GM21825 (cell line): ENCODE data around the gene NMRK2.
"Not testable (repeated sequence)": the region's sequence is repeated elsewhere in the genome, so short reads cannot be mapped to it uniquely, and the experiment has no call there.

ENCODE experiments used
- ATAC-seq: cut with Tn5 transposase; IDR thresholded peaks from one replicate; pipeline ENCODE4 v1.9.1; 2021; ENCODE audit warnings: mild to moderate bottlenecking, moderate library complexity; ENCODE audit not compliant: unreplicated experiment

Gene NMRK2

DNA sequence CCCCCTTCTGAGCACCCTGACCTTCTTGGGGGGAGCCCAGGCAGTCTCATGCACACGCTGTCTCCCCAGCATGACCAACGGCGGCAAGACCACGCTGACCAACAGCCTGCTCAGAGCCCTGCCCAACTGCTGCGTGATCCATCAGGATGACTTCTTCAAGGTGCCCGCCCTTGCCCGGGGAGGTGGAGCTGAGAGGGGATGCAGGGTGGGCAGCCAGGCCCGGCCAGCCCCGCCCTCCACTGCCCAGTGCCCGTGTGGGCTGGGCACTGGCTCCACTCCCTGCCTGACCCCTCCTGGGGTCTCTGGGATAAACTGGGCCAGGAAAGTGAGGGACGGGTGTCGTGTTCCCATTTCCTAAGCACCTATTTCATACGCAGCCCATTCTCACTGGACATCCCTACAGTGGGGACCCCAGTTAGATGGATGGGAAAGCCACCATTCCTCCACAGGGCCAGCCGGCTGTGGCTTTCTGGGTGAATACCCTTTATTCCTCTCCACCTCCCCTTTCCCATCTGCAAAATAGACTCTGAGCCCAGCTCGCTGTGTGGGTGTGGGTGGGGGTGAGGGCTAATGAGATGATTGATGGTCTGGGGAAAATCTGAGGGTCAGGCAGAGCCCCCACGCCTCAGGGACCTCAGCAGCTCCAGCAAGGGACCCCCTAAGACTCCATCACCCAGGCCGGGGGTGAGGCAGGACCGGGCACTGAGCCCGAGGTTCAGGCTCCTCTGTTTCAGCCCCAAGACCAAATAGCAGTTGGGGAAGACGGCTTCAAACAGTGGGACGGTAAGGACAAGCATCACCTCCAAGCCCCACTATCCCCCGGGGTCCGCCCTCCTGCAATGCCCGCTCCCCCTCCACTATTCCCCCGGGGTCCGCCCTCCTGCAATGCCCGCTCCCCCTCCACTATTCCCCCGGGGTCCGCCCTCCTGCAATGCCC lies 3.9 kb downstream of the NMRK2 start:
- no peak for ATAC-seq

DNA sequence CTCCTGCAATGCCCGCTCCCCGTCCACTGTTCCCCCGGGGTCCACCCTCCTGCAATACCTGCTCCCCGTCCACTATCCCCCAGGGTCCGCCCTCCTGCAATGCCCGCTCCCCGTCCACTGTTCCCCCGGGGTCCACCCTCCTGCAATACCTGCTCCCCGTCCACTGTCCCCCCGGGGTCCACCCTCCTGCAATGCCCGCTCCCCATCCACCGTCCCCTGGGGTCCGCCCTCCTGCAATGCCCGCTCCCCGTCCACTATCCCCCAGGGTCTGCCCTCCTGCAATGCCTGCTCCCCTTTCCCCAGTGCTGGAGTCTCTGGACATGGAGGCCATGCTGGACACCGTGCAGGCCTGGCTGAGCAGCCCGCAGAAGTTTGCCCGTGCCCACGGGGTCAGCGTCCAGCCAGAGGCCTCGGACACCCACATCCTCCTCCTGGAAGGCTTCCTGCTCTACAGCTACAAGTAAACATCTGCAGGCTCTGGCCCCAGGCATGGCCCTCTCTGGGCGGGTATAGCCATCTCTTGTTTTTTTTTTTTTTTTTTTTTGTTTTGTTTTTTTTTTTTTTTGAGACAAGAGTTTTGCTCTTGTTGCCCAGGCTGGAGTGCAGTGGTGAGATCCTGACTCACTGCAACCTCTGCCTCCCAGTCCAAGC lies 5.6 kb downstream of the NMRK2 start:
- not testable (repeated sequence) for ATAC-seq

DNA sequence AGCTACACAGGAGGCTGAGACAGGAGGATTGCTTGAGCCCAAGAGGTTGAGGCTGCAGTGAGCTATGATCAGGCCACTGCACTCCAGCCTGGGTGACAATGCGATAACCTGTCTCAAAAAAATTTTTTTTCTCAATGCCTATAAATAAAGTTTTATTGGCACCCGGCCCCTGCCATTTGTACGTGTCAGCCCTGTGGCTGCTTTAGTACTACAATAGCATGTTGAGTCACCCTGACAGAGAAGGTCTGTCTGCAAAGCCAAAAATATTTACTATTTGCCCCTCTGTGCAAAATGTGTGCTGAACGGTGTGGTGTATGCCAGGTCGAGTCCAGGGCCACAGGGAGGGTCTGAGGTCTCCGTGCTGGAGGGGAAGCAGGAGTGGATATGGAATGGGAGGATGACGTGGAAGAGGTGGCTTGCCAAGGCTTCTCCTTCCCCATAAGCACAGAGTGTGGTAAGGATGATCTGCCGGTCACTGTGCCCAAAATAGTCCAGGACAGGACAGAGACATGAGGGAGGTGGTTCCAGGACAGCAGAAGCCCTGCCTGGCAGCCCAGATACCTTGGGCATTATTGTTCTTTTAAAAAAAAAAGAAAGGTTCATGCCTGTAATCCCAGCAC lies 10.0 kb downstream of the NMRK2 start:
- no peak for ATAC-seq

DNA sequence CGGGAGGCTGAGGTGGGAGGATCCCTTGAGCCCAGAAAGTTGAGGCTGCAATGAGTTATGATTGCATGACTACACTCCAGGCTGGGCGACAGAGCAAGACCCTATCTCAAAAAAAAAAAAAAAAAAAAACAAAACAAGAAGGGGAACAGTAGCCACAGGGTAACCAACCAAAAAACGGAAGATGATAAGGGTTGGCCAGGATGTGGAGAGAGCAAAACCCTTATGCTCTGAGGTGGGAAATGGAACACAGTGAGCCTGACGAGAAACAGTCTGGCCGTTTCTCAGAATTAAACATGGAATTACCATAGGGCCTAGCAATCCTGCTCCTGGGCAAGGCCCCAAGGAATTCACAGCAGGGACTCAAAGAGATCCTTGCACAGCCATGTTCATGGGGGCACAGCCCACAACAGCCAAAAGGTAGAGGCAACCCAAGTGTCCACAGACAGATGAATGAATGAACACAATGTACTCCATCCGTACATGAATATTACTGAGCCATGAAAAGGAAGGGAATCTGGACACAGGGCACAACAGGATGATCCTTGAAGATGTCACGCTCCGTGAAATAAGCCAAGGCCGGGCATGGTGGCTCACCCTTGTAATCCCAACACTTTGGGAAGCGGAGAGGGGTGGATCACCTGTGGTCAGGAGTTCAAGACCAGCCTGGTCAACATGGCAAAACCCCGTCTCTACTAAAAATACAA lies 11.3 kb downstream of the NMRK2 start:
- no peak for ATAC-seq

DNA sequence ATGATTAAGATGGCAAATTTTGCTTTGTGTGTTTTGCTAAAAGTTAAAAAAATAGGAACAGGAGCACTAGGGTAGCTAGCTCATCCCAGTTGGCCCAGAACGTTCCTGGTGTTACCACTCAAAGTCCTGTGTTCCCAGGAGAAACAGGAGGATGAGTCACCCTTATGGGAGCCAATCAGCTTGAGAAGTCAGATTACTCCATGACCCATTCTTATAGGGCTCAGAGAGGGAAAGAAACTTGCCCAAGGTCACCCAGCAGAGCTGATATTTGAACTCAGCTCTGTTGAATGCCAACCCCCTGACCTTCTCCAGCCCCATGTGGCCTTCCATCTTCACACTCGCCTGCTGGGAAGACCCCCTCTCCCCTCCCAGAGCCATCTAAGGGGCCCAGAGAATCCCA lies 13.0 kb downstream of the NMRK2 start:
- ATAC-seq: no peak

DNA sequence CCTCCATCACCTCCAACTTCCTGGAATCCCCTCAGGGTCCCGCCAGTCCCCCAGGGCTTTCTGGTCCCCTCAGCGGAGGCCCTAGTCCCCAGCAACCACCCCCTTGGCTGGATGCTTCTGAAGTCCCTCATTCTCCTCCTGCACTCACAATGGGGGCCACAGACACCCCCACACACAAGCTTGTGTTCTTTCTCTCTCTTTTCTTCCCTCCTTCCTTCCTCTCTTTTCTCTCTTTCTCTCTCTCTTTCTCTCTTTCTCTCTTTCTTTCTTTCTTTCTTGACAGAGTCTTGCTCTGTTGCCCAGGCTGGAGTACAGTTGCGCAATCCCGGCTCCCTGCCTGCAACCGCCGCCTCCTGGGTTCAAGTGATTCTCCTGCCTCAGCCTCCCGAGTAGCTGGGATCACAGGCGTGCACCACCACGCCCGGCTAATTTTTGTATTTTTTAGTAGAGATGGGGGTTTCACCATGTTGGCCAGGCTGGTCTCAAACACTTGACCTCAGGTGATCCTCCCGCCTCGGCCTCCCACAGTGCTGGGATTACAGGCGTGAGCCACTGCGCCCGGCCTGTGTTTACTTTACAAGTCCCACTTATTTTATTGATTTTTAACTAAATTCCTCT lies 14.6 kb downstream of the NMRK2 start:
- not testable (repeated sequence) for ATAC-seq

DNA sequence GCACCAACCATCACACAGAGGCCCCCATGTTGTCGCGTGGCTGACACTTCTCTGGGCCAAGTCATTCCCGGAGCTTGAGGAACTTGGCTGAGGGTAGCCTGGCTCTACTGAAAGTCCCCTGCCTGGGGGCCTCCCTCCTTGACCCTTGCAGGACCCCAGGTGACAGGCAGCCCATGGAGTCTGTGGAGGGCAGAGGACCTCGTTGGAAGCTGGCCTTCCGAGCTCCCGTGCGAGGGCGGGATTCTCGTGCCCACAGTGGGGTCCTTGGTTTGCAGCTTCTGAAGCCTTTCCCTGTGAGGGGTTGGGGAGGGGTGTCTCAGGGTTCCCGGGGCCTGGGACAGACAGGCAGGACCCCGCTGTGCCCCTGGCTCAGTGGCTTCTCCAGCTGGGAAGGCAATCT lies 16.4 kb downstream of the NMRK2 start:
- no peak for ATAC-seq

DNA sequence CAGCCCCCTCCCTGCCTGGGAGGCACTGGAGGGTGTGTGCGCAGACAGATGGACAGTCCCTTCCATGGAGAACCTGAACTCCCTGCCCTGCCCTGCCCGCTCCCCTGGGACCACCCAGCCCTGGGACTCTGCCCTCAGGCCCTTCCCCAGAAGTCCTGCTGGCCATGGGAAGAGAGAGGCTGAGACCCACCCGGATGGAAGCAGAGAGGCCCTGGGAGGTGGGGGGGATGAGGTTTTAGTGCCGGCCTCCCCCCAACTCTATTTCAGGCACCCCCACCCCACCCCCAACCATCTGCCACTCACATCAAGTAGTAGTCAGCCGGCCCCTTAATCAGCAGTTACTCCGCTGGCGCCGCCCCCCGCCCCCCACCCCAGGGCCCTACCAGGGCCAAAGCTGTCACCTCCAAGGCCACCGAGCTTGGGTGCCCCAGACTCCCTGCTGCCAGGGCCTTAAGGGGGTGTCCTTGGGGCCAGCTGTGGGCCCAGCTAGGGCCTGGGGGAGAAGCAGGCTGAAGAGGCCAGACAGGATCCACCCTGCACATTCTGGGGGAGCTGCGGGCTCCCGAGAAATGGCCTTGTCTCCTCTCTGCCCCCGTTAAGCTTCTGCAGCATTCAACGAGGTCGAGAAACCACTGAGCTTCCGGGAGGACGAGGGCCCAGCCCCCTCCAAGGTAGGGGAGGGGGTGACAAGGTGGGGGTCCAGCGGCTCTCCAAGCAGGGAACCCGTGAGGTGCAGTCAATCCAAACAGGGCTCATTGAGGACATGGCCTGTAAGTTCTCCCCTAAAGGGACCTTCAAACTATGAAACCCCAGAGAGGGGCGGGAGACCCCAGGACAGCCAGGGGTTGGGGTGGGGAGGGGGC lies 17.4 kb downstream of the NMRK2 start:
- ATAC-seq: no peak

DNA sequence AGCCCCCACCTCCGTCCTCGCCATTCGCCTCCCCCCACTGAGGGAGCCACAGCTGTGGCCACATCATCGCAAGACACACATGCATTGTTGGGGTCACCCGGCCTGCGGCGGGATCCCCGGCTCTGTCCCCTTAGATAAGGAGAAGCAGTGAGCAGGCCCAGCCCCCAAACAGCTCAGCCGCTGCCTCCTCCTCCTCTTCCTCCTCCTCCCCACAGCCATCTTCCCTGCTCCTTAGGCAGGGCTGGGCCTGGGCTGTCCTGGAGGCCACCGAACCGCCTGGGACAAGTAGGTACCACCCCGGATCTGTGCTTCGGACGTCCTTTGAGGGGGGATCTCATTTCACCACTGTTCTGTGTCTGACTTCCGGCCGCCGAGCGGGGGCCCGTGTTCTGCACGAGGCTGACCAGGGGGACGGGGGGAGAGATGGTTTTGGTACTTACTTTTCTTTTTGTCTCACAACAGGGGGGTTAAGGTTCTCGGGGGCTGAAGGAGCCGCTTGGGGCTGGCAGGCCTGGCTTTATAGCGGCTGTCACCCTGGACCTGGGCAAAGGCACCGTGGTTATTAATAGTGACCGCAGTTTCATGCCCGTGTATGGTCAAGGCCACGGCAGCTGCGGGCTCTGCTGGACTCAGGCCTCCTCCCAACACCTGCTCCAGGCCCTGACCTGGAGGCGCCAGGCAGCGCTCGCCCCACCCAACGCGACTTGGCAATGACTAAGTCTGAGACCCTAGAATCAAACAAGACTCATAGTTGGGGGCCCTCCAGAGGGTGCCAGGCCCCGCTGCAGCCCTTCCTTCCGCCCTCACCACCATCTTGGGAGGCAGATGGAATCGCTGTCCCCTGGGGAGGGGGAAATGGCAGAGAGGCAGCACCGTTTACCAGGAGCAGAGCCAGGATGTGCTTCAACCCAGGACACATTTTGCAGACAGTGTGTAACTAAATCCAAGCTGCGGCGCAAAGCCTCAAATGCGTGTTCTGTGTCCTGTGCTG lies 18.3 kb downstream of the NMRK2 start:
- no peak for ATAC-seq

DNA sequence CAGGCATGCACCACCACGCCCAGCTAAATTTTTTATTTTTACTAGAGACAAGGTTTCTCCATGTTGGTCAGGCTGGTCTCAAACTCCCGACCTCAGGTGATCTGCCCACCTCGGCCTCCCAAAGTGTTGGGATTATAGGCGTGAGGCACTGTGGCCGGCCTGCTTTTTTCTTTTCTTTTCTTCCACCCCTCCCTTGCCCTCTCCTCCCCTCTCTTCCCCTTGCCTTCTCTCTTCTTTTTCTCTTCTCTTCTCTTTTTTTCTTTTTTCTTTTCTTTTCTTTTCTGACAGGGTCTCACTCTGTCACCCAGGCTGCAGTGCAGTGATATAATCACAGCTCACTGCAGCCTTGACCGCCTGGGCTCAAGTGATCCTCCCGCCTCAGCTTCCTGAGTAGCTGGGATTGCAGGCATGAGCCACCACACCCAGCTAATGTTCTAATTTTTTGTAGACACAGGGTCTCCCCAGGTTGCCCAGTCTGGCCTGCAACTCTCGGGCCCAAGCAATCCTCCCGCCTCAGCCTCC lies 19.9 kb downstream of the NMRK2 start:
- ATAC-seq: not testable (repeated sequence)

DNA sequence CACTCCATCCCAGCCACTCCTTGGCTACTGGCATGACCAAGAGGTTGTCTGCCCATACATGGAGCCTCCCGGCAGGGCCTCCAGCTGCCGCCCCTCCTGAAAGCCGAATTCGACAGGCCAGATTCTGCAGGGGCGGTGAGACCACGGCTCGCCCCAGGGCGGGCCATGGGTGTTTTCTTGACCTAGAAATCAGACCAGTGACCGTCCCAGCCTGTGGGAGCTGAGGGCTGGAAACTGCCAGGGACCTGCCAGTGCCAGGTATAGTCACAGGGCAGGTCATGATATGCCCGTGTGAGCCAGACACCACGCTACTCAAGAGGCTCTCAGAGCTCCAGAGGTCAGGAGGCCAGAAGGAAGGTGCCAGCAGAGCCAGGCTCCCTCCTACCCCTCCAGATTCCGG lies 21.2 kb downstream of the NMRK2 start:
- no peak for ATAC-seq

DNA sequence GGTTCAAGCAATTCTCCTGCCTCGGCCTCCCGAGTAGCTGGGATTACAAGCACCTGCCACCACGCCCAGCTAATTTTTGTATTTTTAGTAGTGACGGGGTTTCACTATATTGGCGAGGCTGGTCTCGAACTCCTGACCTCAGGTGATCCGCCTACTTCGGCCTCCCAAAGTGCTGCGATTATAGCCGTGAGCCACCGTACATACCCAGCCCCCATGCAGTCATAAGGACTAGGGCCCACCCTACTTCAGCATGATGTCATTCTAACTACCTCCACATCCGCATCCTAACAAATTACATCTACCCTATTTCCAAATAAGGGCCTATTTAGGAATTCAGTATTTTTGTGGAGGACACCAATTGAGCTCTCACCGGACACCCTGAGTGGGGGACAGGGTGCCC lies 22.4 kb downstream of the NMRK2 start:
- not testable (repeated sequence) for ATAC-seq

DNA sequence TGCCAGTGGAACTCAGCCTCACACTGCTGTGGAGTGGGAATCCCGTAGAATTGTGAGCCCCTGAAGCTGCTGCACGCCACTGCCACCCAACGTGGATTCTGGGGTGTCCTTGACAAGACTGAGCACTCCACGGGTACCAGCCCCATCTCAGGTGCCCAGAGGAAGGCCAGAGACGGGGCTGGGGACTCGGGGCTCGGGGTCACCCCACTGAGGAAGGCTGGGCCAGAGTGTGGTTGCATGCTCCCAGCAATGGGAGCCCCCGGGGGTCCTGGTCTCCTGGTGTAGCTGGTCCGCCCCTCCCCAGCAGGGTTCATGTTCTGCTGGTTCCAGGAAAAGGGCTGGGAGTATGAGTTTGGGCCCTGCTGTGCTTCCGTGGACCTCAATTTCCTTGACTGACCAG lies 22.8 kb downstream of the NMRK2 start:
- ATAC-seq: no peak

DNA sequence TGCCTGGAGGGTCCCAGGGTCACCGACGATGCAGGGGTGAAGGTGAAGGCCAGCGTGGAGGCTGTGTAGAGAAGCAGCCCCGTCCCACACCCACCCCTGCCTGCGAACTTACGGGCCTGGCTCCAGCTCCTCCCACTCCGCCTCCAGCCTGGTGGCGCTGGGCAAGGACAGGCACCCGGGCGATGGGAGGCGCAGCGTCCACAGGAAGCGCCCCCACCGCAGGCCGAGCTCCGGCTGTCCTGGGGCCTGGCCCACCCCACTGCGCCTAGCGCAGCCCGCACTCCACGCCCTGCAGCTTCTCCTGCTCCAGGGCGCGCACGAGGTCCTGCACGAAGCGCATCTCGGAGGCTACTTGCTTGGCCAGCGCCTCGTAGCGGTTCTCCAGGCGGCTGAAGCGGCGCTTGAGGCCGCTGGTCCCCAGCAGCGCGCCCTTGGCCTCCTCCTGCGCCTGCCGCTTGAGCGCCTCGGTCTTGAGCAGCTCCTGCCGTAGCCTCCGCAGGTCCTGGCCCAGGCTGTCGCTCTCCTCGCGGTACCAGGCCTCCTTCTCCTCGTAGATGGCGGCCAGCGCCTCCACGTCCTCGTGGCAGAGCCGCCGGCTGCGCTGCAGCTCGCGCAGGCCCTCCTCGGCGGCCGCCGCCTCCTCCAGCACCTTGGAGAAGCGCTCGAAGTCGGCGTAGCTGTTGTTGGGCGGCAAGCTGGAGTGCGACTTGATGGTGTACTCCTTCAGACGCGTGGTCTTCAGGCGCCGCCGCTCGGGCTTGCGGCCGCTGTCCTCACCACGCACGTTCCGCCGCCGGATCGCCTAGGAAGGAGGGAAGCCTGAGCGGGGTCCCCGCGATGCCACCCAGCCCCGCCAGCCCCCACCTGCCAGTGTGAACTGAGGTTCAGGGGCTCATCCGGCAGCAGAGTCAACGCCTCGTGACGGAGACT lies 26.2 kb downstream of the NMRK2 start:
- no peak for ATAC-seq

DNA sequence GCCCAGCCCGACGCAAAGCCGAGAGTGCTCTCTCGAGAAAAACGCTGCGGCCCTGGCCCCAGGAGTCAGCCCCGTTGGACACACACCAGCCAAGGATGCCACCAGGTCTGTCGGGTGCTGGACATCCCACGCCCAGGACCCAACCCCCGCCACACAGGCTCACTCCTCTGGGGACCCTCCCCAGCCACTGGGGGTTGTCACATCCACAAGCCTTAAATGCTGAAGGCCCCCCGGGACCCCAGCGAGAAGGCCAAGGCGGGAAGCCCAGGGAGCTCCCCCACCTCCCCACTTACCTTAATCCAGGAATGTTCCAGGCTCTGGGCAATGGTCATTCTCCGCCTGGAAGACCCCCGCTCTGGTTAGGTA lies 26.9 kb downstream of the NMRK2 start:
- no peak for ATAC-seq

DNA sequence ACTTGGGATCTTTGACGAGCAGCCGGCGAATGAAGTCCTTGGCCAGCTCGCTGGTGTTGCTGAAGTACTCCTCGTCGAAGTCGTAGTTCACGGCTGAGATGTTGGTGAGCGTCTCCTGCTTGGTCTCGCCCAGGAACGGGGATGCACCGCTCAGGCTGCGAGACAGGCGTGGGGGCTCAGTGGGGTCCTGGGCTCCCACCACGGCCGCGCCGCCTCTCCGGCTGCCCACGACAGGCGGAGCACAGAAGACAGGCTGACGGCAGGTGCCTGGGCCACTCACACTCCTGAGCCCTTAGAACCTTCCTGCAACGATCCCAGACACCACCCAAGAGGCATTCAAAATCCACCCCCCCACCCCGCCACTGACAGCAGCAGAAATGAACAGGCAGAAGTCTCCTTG lies 28.1 kb downstream of the NMRK2 start:
- ATAC-seq: no peak

DNA sequence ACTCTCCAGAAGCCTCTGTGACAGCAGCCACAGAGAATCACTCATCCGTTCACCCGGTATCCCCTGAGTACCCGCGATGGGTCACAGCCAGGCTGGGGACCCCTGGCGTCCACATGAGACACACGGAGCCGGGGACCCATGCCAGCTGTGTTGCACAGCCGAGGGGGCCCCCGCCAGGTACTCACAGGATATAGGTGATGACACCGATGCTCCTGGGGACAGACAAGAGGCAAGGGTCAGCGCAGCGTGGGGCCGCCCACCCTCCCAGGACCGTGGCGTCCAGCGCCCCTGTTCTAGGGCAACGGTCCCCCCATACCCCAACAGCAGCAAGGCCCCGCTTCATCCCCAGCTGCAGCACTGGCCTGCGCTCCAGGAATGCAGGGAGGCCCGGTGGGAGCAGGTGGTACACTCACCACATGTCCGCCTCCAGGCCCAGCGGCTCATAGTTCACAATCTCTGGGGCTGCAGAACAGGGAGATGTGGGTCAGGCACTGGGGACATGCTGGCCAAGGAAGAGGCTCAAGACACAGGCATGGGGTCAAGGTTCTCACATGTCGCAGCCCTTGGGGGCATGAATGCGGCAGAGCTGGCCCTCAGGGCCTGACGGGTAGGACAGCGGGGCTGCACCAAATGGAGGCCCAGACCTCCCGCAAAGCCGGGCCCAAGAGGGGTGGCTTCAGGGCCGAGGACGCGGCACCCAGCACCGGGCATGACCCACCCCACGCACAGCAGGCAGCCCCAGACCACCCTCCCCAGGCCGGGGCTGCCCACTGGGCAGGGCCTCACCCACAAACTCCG lies 30.8 kb downstream of the NMRK2 start:
- no peak for ATAC-seq
